SK-N-SH (cell line): Measurements from ENCODE around the gene ZBTB34. TPM values are rescaled to one million over a fixed set of nuclear protein-coding genes. Genes with fewer than 3 reads are reported as not detected.

Experiments
- CTCF ChIA-PET: fragments of 300-600, 350-600 bp; formaldehyde crosslinking; extraction: SDS; loops from one replicate; lab custom pipeline; 2021; lab: Yijun Ruan, JAX
- POLR2A ChIA-PET: fragments of 350-600 bp; sonication (Branson Sonifier 250); formaldehyde crosslinking; extraction: SDS; loops from one replicate; lab custom pipeline; 2020; ENCODE audit warnings: antibody characterized with exemption, inconsistent platforms; lab: Yijun Ruan, JAX
- DNase-seq: peaks from one replicate; pipeline ENCODE4 v3.0.0; 2012
- H2AFZ ChIP-seq: fragments of 200-600 bp; sonication (generic); 2 replicates; pipeline ENCODE4 v1.8.1; 2016; ENCODE audit warnings: antibody characterized with exemption, mild to moderate bottlenecking, low read depth
- H3F3A ChIP-seq: fragments of 200-600 bp; sonication (generic); replicated peaks from 2 replicates; pipeline ENCODE3; 2016; ENCODE audit warnings: antibody characterized with exemption, mild to moderate bottlenecking; ENCODE audit not compliant: insufficient read depth
- H3K27ac ChIP-seq, 2 experiments: fragments of 200-500 bp in 1 of 2; fragments of 200-600 bp in 1 of 2; sonication (Bioruptor generic) in 1 of 2; sonication (generic), shearing (Covaris generic) in 1 of 2; 2 replicates each; pipeline versions ENCODE4 v1.5.1 to v1.6.1; 2014 to 2016; ENCODE audit warnings: low read depth in 2 of 2, inconsistent platforms in 1 of 2, low read length in 1 of 2, mild to moderate bottlenecking in 1 of 2, mixed read lengths in 1 of 2
- H3K27me3 ChIP-seq: fragments of 200-600 bp; sonication (generic), shearing (Covaris generic); 2 replicates; pipeline ENCODE4 v1.6.1; 2016; ENCODE audit warnings: mixed run types; ENCODE audit not compliant: insufficient read depth
- H3K36me3 ChIP-seq, 2 experiments: fragments of 200-500 bp in 1 of 2; fragments of 200-600 bp in 1 of 2; sonication (Bioruptor generic) in 1 of 2; sonication (generic) in 1 of 2; replicated peaks in 1 of 2; 2 replicates each; pipeline versions ENCODE3 to v1.5.1; 2014 to 2016; ENCODE audit warnings: low read length in 1 of 2, mild to moderate bottlenecking in 1 of 2; ENCODE audit not compliant: insufficient read depth in 2 of 2, control insufficient read depth in 1 of 2
- H3K4me1 ChIP-seq, 2 experiments: fragments of 200-500 bp in 1 of 2; fragments of 200-600 bp in 1 of 2; sonication (Bioruptor generic) in 1 of 2; sonication (generic), shearing (Covaris generic) in 1 of 2; 2 replicates each; pipeline versions ENCODE4 v1.5.1 to v1.6.1; 2014 to 2016; ENCODE audit warnings: low read depth in 1 of 2, low read length in 1 of 2, mixed run types in 1 of 2; ENCODE audit not compliant: insufficient read depth in 2 of 2, control insufficient read depth in 1 of 2
- H3K4me2 ChIP-seq: fragments of 200-600 bp; sonication (generic), shearing (Covaris generic); 2 replicates; pipeline ENCODE4 v1.6.1; 2017; ENCODE audit warnings: mixed run types
- H3K4me3 ChIP-seq, 2 experiments: fragments of 200-500 bp in 1 of 2; fragments of 200-600 bp in 1 of 2; sonication (Bioruptor generic) in 1 of 2; sonication (generic), shearing (Covaris generic) in 1 of 2; 2 replicates each; pipeline versions ENCODE4 v1.5.1 to v1.8.1; 2014 to 2016; ENCODE audit warnings: low read depth in 2 of 2, inconsistent platforms in 1 of 2, low read length in 1 of 2, mild to moderate bottlenecking in 1 of 2, mixed read lengths in 1 of 2, moderate library complexity in 1 of 2
- H3K79me2 ChIP-seq: fragments of 200-600 bp; sonication (generic); 2 replicates; pipeline ENCODE4 v1.8.1; 2017; ENCODE audit warnings: mild to moderate bottlenecking; ENCODE audit not compliant: insufficient read depth
- H3K9ac ChIP-seq: fragments of 200-600 bp; sonication (generic); 2 replicates; pipeline ENCODE4 v1.6.1; 2017; ENCODE audit warnings: mixed run types
- H3K9me2 ChIP-seq: fragments of 200-600 bp; sonication (generic); 2 replicates; pipeline ENCODE4 v1.6.1; 2017; ENCODE audit warnings: mixed run types
- H3K9me3 ChIP-seq: fragments of 200-600 bp; sonication (generic); 2 replicates; pipeline ENCODE4 v1.6.1; 2017; ENCODE audit warnings: mixed run types, mild to moderate bottlenecking, moderate library complexity
- H4K20me1 ChIP-seq: fragments of 200-600 bp; sonication (generic); 2 replicates; pipeline ENCODE4 v1.6.1; 2017; ENCODE audit warnings: mild to moderate bottlenecking, mixed run types; ENCODE audit not compliant: insufficient read depth
- CHD2 ChIP-seq: fragments of 150-350 bp; IDR thresholded peaks from 2 replicates; pipeline ENCODE4 v1.6.1; 2018; ENCODE audit warnings: low read length; ENCODE audit not compliant: partially characterized antibody
- ELF1 ChIP-seq: IDR thresholded peaks from 2 replicates; pipeline ENCODE4 v1.4.0; 2012
- GATA2 ChIP-seq: sonication (generic); formaldehyde crosslinking; IDR thresholded peaks from 2 replicates; pipeline ENCODE4 v1.5.0; 2020; ENCODE audit warnings: mild to moderate bottlenecking, missing genetic modification reagents
- MAX ChIP-seq: IDR thresholded peaks from 2 replicates; pipeline ENCODE4 v1.4.0; 2012; ENCODE audit warnings: low read depth
- MEF2A ChIP-seq: IDR thresholded peaks from 2 replicates; pipeline ENCODE4 v1.4.0; 2012; ENCODE audit warnings: low read depth, borderline replicate concordance
- NFIC ChIP-seq: IDR thresholded peaks from 2 replicates; pipeline ENCODE4 v1.4.0; 2012; ENCODE audit warnings: borderline replicate concordance
- NRF1 ChIP-seq: IDR thresholded peaks from 2 replicates; pipeline ENCODE4 v1.6.1; 2012; ENCODE audit warnings: low read depth, mild to moderate bottlenecking, low read length
- PBX3 ChIP-seq: IDR thresholded peaks from 2 replicates; pipeline ENCODE4; 2012
- POLR2AphosphoS5 ChIP-seq: IDR thresholded peaks from 2 replicates; pipeline ENCODE4 v1.6.1; 2012; ENCODE audit warnings: low read depth, low read length
- RAD21 ChIP-seq: IDR thresholded peaks from 2 replicates; pipeline ENCODE4 v1.6.1; 2012; ENCODE audit warnings: mild to moderate bottlenecking, low read length
- RCOR1 ChIP-seq: fragments of 150-350 bp; IDR thresholded peaks from 2 replicates; pipeline ENCODE4 v1.6.1; 2017; ENCODE audit warnings: antibody characterized with exemption, low read length
- TEAD4 ChIP-seq: IDR thresholded peaks from 2 replicates; pipeline ENCODE4 v1.4.0; 2012; ENCODE audit warnings: mild to moderate bottlenecking, borderline replicate concordance; ENCODE audit not compliant: insufficient read depth
- WGBS: methylation state at CpG from one replicate; pipeline ENCODE4 v1.1.6; 2017; ENCODE audit warnings: low lambda C conversion rate; 5-methylcytosine and 5-hydroxymethylcytosine counted together
- polyA plus RNA-seq, 3 experiments: library from polyadenylated mRNA; depleted of rRNA; stranded (reverse); fragments of >200 nt; gene quantifications; 2 replicates each; pipeline ENCODE4 v1.2.3, GENCODE V29; 2012
- TF ChIP-seq, protein P1 (sequence below): fragments of 200-600 bp; sonication (generic); IDR thresholded peaks from 2 replicates; pipeline ENCODE4 v1.6.1; 2017; ENCODE audit warnings: antibody characterized with exemption, mild to moderate bottlenecking, moderate library complexity
- TF ChIP-seq, protein P2 (sequence below): fragments of 150-350 bp; IDR thresholded peaks from 2 replicates; pipeline ENCODE4 v1.6.1; 2016; ENCODE audit warnings: mild to moderate bottlenecking, low read depth, low read length
- TF ChIP-seq, protein P3 (sequence below): IDR thresholded peaks from 2 replicates; pipeline ENCODE4 v1.4.0; 2012; ENCODE audit warnings: low read depth, borderline replicate concordance

The ZBTB34 gene
- polyA plus RNA-seq, 1 of the 3 experiments (the other 2 are of a cell fraction): 2.9 TPM

DNA sequence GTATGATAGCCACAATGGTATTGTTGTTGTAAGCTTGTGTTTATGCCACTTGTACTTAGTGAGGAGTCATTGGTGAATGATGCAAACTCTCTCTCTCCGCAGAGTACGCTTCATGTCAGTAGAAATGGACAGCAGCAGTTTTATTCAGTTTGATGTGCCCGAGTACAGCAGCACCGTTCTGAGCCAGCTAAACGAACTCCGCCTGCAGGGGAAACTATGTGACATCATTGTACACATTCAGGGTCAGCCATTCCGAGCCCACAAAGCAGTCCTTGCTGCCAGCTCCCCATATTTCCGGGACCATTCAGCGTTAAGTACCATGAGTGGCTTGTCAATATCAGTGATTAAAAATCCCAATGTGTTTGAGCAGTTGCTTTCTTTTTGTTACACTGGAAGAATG lies 18.8 kb downstream of the ZBTB34 start:
- Histone ChIP-seq H3K27ac (no peak overlapping the region), H3K4me2 (no peak overlapping the region), H3K4me3 (no peak overlapping the region), H4K20me1 (peaks cover 32% of the 10 kb centered on the region), H3K9ac (no peak overlapping the region), H3F3A (peaks cover 4% of the 10 kb centered on the region), H3K27me3 (no peaks in the 10 kb centered on the region), H3K4me1 (no peaks in the 10 kb centered on the region; a peak in 2 of 4 replicates), H3K9me2 (no peaks in the 10 kb centered on the region), H2AFZ (no peak overlapping the region), H3K9me3 (no peaks in the 10 kb centered on the region), H3K79me2 (peaks cover 63% of the 10 kb centered on the region), H3K36me3 (peaks cover 28 to 45% of the 10 kb centered on the region in 2 experiments)
- TF ChIP-seq, protein P1, sequence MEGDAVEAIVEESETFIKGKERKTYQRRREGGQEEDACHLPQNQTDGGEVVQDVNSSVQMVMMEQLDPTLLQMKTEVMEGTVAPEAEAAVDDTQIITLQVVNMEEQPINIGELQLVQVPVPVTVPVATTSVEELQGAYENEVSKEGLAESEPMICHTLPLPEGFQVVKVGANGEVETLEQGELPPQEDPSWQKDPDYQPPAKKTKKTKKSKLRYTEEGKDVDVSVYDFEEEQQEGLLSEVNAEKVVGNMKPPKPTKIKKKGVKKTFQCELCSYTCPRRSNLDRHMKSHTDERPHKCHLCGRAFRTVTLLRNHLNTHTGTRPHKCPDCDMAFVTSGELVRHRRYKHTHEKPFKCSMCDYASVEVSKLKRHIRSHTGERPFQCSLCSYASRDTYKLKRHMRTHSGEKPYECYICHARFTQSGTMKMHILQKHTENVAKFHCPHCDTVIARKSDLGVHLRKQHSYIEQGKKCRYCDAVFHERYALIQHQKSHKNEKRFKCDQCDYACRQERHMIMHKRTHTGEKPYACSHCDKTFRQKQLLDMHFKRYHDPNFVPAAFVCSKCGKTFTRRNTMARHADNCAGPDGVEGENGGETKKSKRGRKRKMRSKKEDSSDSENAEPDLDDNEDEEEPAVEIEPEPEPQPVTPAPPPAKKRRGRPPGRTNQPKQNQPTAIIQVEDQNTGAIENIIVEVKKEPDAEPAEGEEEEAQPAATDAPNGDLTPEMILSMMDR: no peak
- TF ChIP-seq NRF1 (no peak), ELF1 (no peak), NFIC (no peak), GATA2 (CRISPR knock-in tag) (no peak), MEF2A (no peak), RAD21 (no peak), POLR2AphosphoS5 (no peak), TEAD4 (no peak), MAX (no peak), CHD2 (no peak), PBX3 (no peak), RCOR1 (no peak)
- TF ChIP-seq, protein P2, sequence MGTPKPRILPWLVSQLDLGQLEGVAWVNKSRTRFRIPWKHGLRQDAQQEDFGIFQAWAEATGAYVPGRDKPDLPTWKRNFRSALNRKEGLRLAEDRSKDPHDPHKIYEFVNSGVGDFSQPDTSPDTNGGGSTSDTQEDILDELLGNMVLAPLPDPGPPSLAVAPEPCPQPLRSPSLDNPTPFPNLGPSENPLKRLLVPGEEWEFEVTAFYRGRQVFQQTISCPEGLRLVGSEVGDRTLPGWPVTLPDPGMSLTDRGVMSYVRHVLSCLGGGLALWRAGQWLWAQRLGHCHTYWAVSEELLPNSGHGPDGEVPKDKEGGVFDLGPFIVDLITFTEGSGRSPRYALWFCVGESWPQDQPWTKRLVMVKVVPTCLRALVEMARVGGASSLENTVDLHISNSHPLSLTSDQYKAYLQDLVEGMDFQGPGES: no peak
- TF ChIP-seq, protein P3, sequence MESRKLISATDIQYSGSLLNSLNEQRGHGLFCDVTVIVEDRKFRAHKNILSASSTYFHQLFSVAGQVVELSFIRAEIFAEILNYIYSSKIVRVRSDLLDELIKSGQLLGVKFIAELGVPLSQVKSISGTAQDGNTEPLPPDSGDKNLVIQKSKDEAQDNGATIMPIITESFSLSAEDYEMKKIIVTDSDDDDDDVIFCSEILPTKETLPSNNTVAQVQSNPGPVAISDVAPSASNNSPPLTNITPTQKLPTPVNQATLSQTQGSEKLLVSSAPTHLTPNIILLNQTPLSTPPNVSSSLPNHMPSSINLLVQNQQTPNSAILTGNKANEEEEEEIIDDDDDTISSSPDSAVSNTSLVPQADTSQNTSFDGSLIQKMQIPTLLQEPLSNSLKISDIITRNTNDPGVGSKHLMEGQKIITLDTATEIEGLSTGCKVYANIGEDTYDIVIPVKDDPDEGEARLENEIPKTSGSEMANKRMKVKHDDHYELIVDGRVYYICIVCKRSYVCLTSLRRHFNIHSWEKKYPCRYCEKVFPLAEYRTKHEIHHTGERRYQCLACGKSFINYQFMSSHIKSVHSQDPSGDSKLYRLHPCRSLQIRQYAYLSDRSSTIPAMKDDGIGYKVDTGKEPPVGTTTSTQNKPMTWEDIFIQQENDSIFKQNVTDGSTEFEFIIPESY: no peak
- ChIA-PET POLR2A (no interaction called here), CTCF (interaction anchor here (0.7 kb wide), 1 partner anchor 21 kb away, joined by 3 read pairs; no protein-coding TSS in a partner anchor)
- WGBS: 100% methylated on average over 9 of the region's 9 CpGs
- no peak for DNase-seq
